Vagina (tissue), 2 donors: ENCODE measurements around the gene KLHL20. TPM values are rescaled to one million over a fixed set of nuclear protein-coding genes. Genes with fewer than 3 reads are reported as not detected.
A peak's percentile ranks its signal among the peaks of the same experiment; 100 is the strongest.
"Not testable (repeated sequence)": the region's sequence is repeated elsewhere in the genome, so short reads cannot be mapped to it uniquely, and the experiment has no call there.

ENCODE experiments used
- DNase-seq, 2 donors: peaks; one replicate each; pipeline ENCODE4 v3.0.0-alpha.2; 2017; ENCODE audit errors: extremely low spot score in 2 of 2
- H3K27ac ChIP-seq: fragments of 200-600 bp; sonication (generic); one replicate; pipeline ENCODE4 v1.5.1; 2019
- H3K27me3 ChIP-seq: fragments of 200-600 bp; sonication (generic); one replicate; pipeline ENCODE4 v1.5.1; 2019
- H3K36me3 ChIP-seq, 2 donors: fragments of 200-600 bp; sonication (generic); one replicate each; pipeline ENCODE4 v1.5.1; 2017 to 2019
- H3K4me1 ChIP-seq: fragments of 200-600 bp; sonication (generic); one replicate; pipeline ENCODE4 v1.5.1; 2019
- H3K4me3 ChIP-seq, 2 donors: fragments of 200-600 bp; sonication (generic); 1 replicate in 1 of 2; 2 replicates in 1 of 2; pipeline ENCODE4 v1.5.1; 2016 to 2019
- H3K9me3 ChIP-seq: fragments of 200-600 bp; sonication (generic); one replicate; pipeline ENCODE4 v1.5.1; 2019
- CTCF ChIP-seq, 3 experiments: fragments of 450-650 bp in 2 of 3; fragments of 200-600 bp in 1 of 3; sonication (generic) in 1 of 3; IDR thresholded peaks; one replicate each; pipeline ENCODE4 v1.5.1; 2017 to 2019; ENCODE audit warnings: antibody characterized with exemption in 3 of 3, mild to moderate bottlenecking in 2 of 3, moderate library complexity in 2 of 3
- POLR2A ChIP-seq, 2 donors: fragments of 450-650 bp; IDR thresholded peaks; one replicate each; pipeline ENCODE4 v1.6.1; 2017; ENCODE audit warnings: antibody characterized with exemption in 2 of 2, mild to moderate bottlenecking in 2 of 2, moderate library complexity in 2 of 2
- POLR2AphosphoS5 ChIP-seq, 2 donors: sonication (generic); formaldehyde crosslinking; IDR thresholded peaks; one replicate each; pipeline ENCODE4 v1.9.0; 2017; ENCODE audit warnings: antibody characterized with exemption in 2 of 2, mild to moderate bottlenecking in 2 of 2, low read depth in 1 of 2; ENCODE audit not compliant: insufficient read depth in 1 of 2
- intact Hi-C: fragments of 100-400 bp; cut with DNase I; formaldehyde crosslinking; loops from one replicate; pipeline ENCODE4 v1.15.1; 2023
- total RNA-seq: library from RNA; depleted of rRNA; stranded (reverse); fragments of >200 nt; gene quantifications from one replicate; pipeline ENCODE4 v1.2.3, GENCODE V29; 2016

The KLHL20 gene
- total RNA-seq, 1 donor from 2014 or later = 14.7 TPM

GRCh38 chr1:173714441-173714758, 381 bp upstream of the KLHL20 start:
- intact Hi-C loops = no loop called here
- Histone ChIP-seq H3K27ac (peak overlapping the region; percentile 80), H3K9me3 (no peaks in the 10 kb centered on the region), H3K36me3 (no peaks in the 10 kb centered on the region), H3K4me1 (peaks cover 32% of the 10 kb centered on the region), H3K4me3 (peak overlapping the region; percentile 85 to 87), H3K27me3 (no peaks in the 10 kb centered on the region)
- TF ChIP-seq CTCF (IDR thresholded peaks at IDR 0.05) (no peak), POLR2A (IDR thresholded peaks at IDR 0.05) (no peak), POLR2AphosphoS5 (IDR thresholded peaks at IDR 0.05; ENCODE audit: insufficient read depth in 1 of 2, low read depth in 1 of 2) (no peak)
- no peak for DNase-seq

- intact Hi-C loops = no loop called here
- DNase-seq = no peak
- TF ChIP-seq POLR2A (IDR thresholded peaks at IDR 0.05) (no peak), POLR2AphosphoS5 (IDR thresholded peaks at IDR 0.05; ENCODE audit: insufficient read depth in 1 of 2, low read depth in 1 of 2) (no peak), CTCF (IDR thresholded peaks at IDR 0.05) (no peak)
- H3K36me3 ChIP-seq = no peaks in the 10 kb centered on the region
- H3K27me3 ChIP-seq = no peaks in the 10 kb centered on the region
- peak overlapping the region; percentile 85 to 87 for H3K4me3 ChIP-seq
- peaks cover 32% of the 10 kb centered on the region for H3K4me1 ChIP-seq
- no peaks in the 10 kb centered on the region for H3K9me3 ChIP-seq
- peak overlapping the region; percentile 80 for H3K27ac ChIP-seq
These were observed 710 bp downstream of the KLHL20 start for GRCh38 chr1:173715538-173715844.

- H3K4me1 ChIP-seq = peaks cover 32% of the 10 kb centered on the region
- intact Hi-C loops = no loop called here
- no peak for TF ChIP-seq POLR2AphosphoS5 (IDR thresholded peaks at IDR 0.05; ENCODE audit: insufficient read depth in 1 of 2, low read depth in 1 of 2)
- TF ChIP-seq POLR2A (IDR thresholded peaks at IDR 0.05) = no peak
- TF ChIP-seq CTCF (IDR thresholded peaks at IDR 0.05) = no peak
- no peaks in the 10 kb centered on the region for H3K36me3 ChIP-seq
- no peak for DNase-seq
- H3K27me3 ChIP-seq = no peaks in the 10 kb centered on the region
- H3K4me3 ChIP-seq = no peak overlapping the region
- H3K9me3 ChIP-seq = no peaks in the 10 kb centered on the region
- H3K27ac ChIP-seq = no peak overlapping the region
These were observed 2.5 kb downstream of the KLHL20 start for GRCh38 chr1:173717238-173717637.

GRCh38 chr1:173731331-173731730, 16.6 kb downstream of the KLHL20 start:
- H3K4me1 ChIP-seq, H3K27me3 ChIP-seq, intact Hi-C loops, H3K9me3 ChIP-seq, DNase-seq, H3K4me3 ChIP-seq, H3K27ac ChIP-seq: not testable (repeated sequence)
- H3K36me3 ChIP-seq = peaks cover 0 to 24% of the 10 kb centered on the region in 2 donors

- peaks cover 0 to 26% of the 10 kb centered on the region in 2 donors for H3K36me3 ChIP-seq
- intact Hi-C loops = no loop called here
- H3K27me3 ChIP-seq = no peaks in the 10 kb centered on the region
- no peak for DNase-seq
- H3K4me3 ChIP-seq = no peak overlapping the region
- no peak for TF ChIP-seq POLR2A (IDR thresholded peaks at IDR 0.05)
- TF ChIP-seq CTCF (IDR thresholded peaks at IDR 0.05) = no peak
- TF ChIP-seq POLR2AphosphoS5 (IDR thresholded peaks at IDR 0.05; ENCODE audit: insufficient read depth in 1 of 2, low read depth in 1 of 2) = no peak
- H3K27ac ChIP-seq = no peak overlapping the region
- H3K4me1 ChIP-seq = no peaks in the 10 kb centered on the region
- no peaks in the 10 kb centered on the region for H3K9me3 ChIP-seq
These were observed 19.1 kb downstream of the KLHL20 start for GRCh38 chr1:173733912-173734311.

- H3K27me3 ChIP-seq, H3K4me3 ChIP-seq, H3K27ac ChIP-seq, H3K4me1 ChIP-seq, intact Hi-C loops, H3K9me3 ChIP-seq, DNase-seq: not testable (repeated sequence)
- peaks cover 0 to 26% of the 10 kb centered on the region in 2 donors for H3K36me3 ChIP-seq
These were observed 21.3 kb downstream of the KLHL20 start for GRCh38 chr1:173736104-173736503.
